Loucy (cell line): Measurements from ENCODE around the gene ZC3HAV1L.

ENCODE experiments used
- EZH2phosphoT487 ChIP-seq: fragments of 200-600 bp; IDR thresholded peaks from 2 replicates; pipeline ENCODE4 v1.6.1; 2018; ENCODE audit warnings: antibody characterized with exemption, mild to moderate bottlenecking, moderate library complexity, borderline replicate concordance
- TF ChIP-seq, protein P1 (sequence below): fragments of 200-600 bp; sonication (generic); conservative IDR thresholded peaks from 2 replicates; pipeline ENCODE4 v1.5.1; 2014; ENCODE audit warnings: mild to moderate bottlenecking, antibody characterized with exemption, low read length

DNA sequence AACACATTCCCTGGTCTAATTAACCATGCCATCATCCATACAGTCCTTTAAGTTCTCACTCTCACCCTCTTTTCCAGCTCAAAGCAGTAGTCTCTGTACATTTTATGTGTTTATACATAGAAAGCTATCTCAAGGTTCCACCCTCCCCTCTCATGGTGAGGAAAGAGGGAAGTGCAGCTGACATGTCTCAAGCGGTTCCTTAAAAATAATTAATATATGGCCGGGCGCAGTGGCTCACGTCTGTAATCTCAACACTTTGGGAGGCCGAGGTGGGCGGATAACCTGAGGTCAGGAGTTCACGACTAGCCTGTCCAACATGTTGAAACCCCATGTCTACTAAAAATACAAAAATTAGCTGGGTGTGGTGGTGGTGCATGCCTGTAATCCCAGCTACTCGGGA is 37.0 kb upstream of the ZC3HAV1L start:
- TF ChIP-seq, protein P1, sequence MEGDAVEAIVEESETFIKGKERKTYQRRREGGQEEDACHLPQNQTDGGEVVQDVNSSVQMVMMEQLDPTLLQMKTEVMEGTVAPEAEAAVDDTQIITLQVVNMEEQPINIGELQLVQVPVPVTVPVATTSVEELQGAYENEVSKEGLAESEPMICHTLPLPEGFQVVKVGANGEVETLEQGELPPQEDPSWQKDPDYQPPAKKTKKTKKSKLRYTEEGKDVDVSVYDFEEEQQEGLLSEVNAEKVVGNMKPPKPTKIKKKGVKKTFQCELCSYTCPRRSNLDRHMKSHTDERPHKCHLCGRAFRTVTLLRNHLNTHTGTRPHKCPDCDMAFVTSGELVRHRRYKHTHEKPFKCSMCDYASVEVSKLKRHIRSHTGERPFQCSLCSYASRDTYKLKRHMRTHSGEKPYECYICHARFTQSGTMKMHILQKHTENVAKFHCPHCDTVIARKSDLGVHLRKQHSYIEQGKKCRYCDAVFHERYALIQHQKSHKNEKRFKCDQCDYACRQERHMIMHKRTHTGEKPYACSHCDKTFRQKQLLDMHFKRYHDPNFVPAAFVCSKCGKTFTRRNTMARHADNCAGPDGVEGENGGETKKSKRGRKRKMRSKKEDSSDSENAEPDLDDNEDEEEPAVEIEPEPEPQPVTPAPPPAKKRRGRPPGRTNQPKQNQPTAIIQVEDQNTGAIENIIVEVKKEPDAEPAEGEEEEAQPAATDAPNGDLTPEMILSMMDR: no peak
- no peak for TF ChIP-seq EZH2phosphoT487
